Heart left ventricle (tissue), 13 donors: ENCODE measurements around the gene COA5.

ENCODE experiments used
- CTCF ChIP-seq, 12 donors: fragments of 200-600 bp; sonication (generic) in 4 of 12; IDR thresholded peaks; one replicate each; pipeline versions ENCODE4 v1.5.0 to v1.8.0; 2018 to 2022; ENCODE audit warnings: antibody characterized with exemption in 12 of 12, mild to moderate bottlenecking in 5 of 12
- POLR2A ChIP-seq, 2 donors: fragments of 450-650 bp; IDR thresholded peaks; one replicate each; pipeline ENCODE4 v1.6.1; 2017; ENCODE audit warnings: antibody characterized with exemption in 2 of 2, mild to moderate bottlenecking in 2 of 2, moderate library complexity in 2 of 2
- donor health status: ischemic (EF 13 %, LVEDD 7.1; RV severe dilation, severe dysfunction).
- donor health status: DM: no; HTN: yes; CAD: no.
- donor health status: DM: no; HTN: no; CAD: no.
- donor health status: ischemic (EF 25% LVEDD 6.9; RV normal size, moderate dysfunction).
- donor health status: ischemic (EF 25% LVEDD 5.7; RV mildly dilated, moderate dysfunction).
- donor health status: ischemic (EF 35%, LVEDD 5.7; RV mildly dilated, moderate dysfunction).
- donor health status: nonischemic (EF 11% LVEDD 7.7; RV severe dilation, severe dysfunction).
- donor health status: DM: yes; HTN: yes; CAD: no.
- donor health status: PGD.
- donor health status: ischemic (EF 29% LVEDD 5.4; RV normal size, mild dysfunction).
- donor health status: nonischemic (EF 23%, LVEDD 6.1; RV moderate dilation, normal function).

DNA sequence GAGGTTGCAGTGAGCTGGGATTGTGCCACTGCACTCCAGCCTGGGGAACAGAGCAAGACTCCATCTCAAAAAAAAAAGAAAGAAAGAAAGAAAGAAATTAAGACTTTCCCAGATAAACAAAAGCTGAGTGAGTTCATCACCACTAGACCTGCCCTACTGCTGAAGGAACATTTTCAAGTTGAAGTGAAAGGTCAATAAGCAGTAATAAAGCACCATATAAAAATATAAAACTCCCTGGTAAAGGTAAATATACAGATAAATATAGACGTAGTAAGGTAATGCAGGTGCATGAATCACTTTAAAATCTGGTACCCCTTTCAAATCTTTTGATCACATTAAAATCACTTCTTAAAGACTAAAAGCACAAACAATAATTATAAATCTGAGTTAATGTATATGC, 42.7 kb upstream of the COA5 start:
- TF ChIP-seq POLR2A (IDR thresholded peaks at IDR 0.05) (no peak), CTCF (IDR thresholded peaks at IDR 0.05) (no peak)
